GM19238 (cell line): ENCODE measurements around the gene SLC5A6.
"Not testable (repeated sequence)": the region's sequence is repeated elsewhere in the genome, so short reads cannot be mapped to it uniquely, and the experiment has no call there.

ENCODE experiments used
- DNase-seq: peaks from one replicate; pipeline ENCODE4 v3.0.0; 2011; ENCODE audit warnings: low spot score; ENCODE audit not compliant: insufficient read length

The SLC5A6 gene

GRCh38 chr2:27177441-27178351 lies 34.4 kb downstream of the SLC5A6 start:
- DNase-seq: no peak

- not testable (repeated sequence) for DNase-seq
These were observed 36.3 kb downstream of the SLC5A6 start for GRCh38 chr2:27175781-27176180.

GRCh38 chr2:27175330-27175729 lies 36.7 kb downstream of the SLC5A6 start:
- no peak for DNase-seq

DNA sequence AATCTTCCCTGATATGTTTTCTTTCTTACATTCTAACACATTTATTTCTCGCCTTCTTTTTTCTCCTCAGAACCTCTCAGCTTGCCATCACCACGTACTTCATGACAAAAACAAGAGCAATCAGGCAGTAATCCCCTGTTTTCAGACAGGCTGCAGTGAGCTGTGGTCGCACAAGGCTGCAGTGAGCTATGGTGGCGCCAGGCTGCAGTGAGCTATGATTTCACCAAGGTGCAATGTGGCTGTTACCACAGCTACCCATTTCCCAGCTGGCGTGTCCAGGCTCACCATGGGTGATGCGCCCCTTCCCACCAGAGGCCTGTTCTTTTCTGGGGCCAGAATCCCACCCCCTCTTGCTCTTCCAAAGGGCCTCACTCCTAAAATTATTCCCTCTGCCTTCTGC lies 37.4 kb downstream of the SLC5A6 start:
- no peak for DNase-seq

GRCh38 chr2:27171351-27171848 lies 40.7 kb downstream of the SLC5A6 start:
- no peak for DNase-seq

DNA sequence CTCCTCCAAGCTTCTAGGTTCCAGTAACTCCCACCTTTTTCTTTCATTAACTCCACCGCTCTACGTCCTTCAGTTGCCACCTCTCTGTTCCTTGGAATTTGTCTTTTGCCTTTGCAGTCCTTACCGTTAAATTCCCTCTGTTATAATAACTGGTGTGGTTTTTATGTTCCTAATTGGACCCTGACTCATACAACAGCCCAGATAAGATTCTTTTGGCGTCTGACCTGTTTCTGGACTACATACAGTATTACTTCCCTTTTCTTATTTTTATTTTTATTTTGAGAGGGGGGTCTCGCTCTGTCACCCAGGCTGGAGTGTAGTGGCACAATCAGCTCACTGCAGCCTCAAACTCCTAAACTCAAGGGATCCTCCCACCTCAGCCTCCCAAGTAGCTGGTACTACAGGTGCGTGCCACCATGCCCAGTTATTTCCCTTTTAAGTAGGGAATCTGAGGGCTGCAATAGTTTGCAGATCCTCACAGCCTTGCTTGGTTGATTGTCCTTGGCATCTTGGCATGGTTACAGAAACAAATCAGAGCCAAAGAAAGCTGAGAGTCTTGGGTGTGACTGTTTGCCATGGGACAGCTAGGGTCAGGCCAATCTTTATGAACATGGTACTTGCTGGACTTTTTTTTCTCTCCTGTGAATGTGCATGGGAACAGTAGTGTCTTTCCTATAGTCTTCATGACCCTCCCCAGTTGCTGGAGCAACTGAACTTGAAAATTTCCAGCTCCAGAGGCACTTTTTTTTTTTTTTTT lies 41.3 kb downstream of the SLC5A6 start:
- no peak for DNase-seq

- DNase-seq: no peak
These were observed 46.9 kb downstream of the SLC5A6 start for GRCh38 chr2:27164960-27165763.

DNA sequence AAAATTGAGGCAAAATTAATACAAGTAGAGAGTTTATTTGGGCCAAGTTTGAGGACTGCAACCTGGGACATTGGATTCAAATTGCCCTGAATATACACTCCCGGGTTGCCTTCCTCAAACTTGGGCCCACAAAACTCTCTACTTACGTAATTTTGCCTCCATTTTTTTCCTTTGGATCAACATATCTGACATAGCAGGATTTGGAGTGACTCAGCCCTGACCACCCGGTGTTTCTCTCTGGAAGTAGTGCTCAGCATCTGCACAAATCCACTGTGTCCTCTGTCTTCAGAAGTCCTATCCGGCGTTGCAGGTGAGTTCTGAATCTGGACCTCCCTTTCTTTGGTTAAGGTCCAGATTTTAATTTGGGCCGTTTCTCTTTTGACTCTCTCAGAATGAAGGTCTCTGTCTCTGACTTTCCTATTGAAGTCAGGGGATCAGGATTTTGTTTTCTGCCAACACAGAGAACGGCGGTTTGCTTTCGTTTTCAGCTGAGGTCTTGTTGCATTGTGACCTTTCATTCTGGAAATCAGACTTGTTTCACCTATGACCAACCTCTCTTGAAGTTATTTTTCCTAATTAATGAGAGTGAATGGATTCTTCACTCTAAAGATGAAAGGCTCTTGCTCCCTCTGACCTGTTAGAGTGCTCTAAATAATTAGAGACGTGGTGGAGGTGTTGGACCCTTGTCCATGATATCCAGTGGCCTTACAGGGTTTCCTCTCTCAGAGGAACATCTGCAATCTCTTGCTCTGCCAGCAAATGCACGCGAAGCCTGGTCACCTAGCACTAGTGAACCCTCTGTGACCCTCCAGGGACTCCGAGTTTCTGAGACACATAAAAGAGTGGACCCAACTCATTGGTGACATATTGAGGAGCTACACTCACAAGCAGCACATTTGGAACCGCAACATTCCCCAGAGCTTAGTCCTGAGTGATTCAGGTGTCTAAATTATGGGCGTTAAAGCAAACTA lies 49.6 kb downstream of the SLC5A6 start:
- DNase-seq: no peak

GRCh38 chr2:27160191-27160590 lies 51.9 kb downstream of the SLC5A6 start:
- DNase-seq: no peak

DNA sequence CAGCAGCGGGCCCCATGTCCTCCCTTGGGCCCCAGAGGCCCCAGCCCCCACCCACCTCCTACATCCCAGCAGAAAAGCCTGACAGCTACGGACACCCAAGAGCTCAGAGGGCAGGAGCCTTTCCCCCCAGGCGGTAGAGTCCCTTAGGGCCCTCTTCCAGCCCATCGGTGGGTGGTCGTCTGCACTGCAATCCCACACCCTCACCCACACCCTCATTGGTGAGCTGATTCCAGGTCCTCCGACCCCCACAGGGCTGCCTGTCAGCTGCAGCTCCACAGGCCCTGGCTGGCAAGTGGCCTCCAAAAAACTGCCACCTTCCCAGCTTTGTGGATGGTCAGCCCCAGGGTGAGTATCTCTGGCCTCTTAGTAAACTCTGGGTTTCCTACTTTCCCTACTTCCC lies 52.8 kb downstream of the SLC5A6 start:
- no peak for DNase-seq

DNA sequence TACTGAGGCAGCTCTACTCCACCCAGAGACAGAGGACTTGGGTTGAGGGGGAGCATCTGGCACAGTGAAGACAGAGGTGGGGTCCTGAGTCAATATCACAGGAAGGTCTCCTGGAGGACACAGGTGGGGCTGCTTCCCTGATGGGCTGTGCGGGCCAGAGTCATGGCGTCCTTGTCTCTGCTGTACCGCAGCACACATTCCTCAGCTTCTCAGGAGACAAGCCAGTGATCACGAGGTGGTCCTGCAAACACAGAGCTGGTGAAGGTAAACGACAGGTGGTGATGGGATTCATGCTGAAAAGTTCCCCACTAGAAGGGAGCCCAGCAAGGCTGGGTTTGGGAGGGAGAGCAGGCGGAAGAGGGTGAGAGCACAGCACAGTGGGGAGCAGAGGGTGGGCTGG lies 53.6 kb downstream of the SLC5A6 start:
- DNase-seq: no peak

DNA sequence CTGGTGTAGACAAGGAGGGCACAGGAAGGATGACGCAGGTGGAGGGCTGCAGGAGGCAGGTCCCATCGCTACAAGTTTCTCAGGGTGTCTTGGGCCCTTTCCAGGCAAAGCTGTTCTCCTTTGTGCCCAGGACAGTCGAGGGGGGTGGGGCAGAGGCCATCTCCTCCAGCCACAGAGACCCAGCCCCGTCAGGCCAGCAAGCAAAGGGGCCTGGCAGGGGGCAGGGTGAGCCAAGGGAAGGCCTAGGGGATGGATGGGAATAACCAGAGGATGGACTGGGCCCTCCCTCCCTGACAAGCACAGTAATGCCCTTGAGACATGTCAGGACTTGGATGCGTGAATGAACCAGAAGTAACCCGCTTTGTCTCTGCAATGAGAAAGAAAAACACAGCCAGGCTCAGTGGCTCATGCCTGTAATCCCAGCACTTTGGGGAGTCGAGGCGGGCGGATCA lies 57.0 kb downstream of the SLC5A6 start:
- DNase-seq: no peak

- DNase-seq: no peak
These were observed 57.6 kb downstream of the SLC5A6 start for GRCh38 chr2:27154488-27154887.

GRCh38 chr2:27152796-27153464 lies 59.1 kb downstream of the SLC5A6 start:
- DNase-seq: no peak

GRCh38 chr2:27152102-27152795 lies 59.8 kb downstream of the SLC5A6 start:
- no peak for DNase-seq

DNA sequence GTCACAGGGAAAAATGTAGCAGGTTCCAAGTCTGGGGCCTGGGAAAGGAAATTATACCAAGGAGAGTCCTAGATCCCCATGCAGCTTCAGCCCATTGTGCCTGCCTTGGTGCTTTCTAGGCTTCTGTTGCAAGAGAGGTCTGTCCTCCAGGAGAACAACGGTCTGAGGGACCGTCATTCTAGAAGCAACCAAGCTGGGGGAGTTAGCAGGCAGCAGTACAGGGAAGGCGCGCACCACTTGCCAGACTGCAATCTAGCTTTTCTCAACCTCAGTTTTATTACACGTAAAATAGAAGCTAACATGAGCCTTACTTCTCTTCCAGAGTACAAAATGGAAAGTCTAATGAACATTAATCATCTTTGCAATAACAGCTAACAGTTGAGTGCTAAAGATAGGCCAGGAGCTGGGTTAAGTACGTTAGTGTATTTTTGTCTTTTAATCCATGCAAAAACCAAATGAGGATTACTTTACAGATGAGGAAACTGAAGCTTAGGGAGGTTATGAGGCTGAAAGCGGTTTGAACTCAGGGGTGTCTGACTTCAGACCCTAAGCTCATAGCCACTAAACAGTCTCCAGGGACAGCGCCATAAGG lies 61.3 kb downstream of the SLC5A6 start:
- no peak for DNase-seq
